ENCODE measurements around the gene INSL3. TPM values are rescaled to one million over a fixed set of nuclear protein-coding genes. Genes with fewer than 3 reads are reported as not detected.
A peak's percentile ranks its signal among the peaks of the same experiment; 100 is the strongest.

INSL3 gene
- total and polyA plus RNA-seq, 2 of the 13 experiments (the other 11 are each of a cell fraction or from before 2014, with no cell fraction given) = 0.30 TPM; not detected in 1

GRCh38 chr19:17794731-17795494 lies 26.4 kb downstream of the INSL3 start, which contains the start of gene B3GNT3 (continued):
- TF ChIP-seq TFE3 (CRISPR knock-in tag; IDR thresholded peaks at IDR 0.05) = 0 out of 2 replicates have a peak, but pooled peaks have one; percentile 10
- TF ChIP-seq RNF219 (CRISPR knock-in tag; IDR thresholded peaks at IDR 0.05) = no peak
- peak; percentile 88 for TF ChIP-seq ZNF687 (CRISPR knock-in tag; IDR thresholded peaks at IDR 0.05)
- TF ChIP-seq ZNF770 (CRISPR knock-in tag; IDR thresholded peaks at IDR 0.05) = peak; percentile 95
- TF ChIP-seq FOXP4 (CRISPR knock-in tag; IDR thresholded peaks at IDR 0.05) = 0 out of 2 replicates have a peak, but pooled peaks have one; percentile 23
- no peak for TF ChIP-seq MEIS1 (CRISPR knock-in tag; IDR thresholded peaks at IDR 0.05; ENCODE audit: borderline replicate concordance)
- TF ChIP-seq SCMH1 (CRISPR knock-in tag; IDR thresholded peaks at IDR 0.05; ENCODE audit: borderline replicate concordance) = no peak
- TF ChIP-seq DRAP1 (CRISPR knock-in tag; IDR thresholded peaks at IDR 0.05) = no peak; the same call in 1 of the 2 replicates
- no peak for TF ChIP-seq ZNF850 (CRISPR knock-in tag; conservative IDR thresholded peaks at IDR 0.05)
- TF ChIP-seq ZNF737 (CRISPR knock-in tag; IDR thresholded peaks at IDR 0.05; ENCODE audit: borderline replicate concordance) = no peak
- TF ChIP-seq NFATC3 (CRISPR knock-in tag; IDR thresholded peaks at IDR 0.05) = no peak
- no peak for TF ChIP-seq ZBTB14 (CRISPR knock-in tag; IDR thresholded peaks at IDR 0.05)
- peak; percentile 84; the same call in 1 of the 2 replicates for TF ChIP-seq CHD4 (IDR thresholded peaks at IDR 0.05; ENCODE audit: borderline replicate concordance, low read length)
